CD4-positive, alpha-beta T cell (primary cell): ENCODE data around the gene YJEFN3. TPM values are rescaled to one million over a fixed set of nuclear protein-coding genes. Genes with fewer than 3 reads are reported as not detected.

ENCODE experiments used
- ATAC-seq: fragments of 200-7000 bp; cut with Tn5 transposase; one replicate; pipeline ENCODE4 v1.10.0; 2022; ENCODE audit warnings: mild to moderate bottlenecking; ENCODE audit not compliant: poor library complexity
- CTCF ChIA-PET: fragments of 350-600 bp; sonication (Branson Sonifier 250); formaldehyde crosslinking; loops from one replicate; lab custom pipeline; 2021; ENCODE audit warnings: antibody characterized with exemption, inconsistent platforms; lab: Charles Lee
- POLR2A ChIA-PET: fragments of 350-600 bp; sonication (Branson Sonifier 250); formaldehyde crosslinking; loops from one replicate; lab custom pipeline; 2021; ENCODE audit warnings: antibody characterized with exemption, inconsistent platforms; lab: Charles Lee
- DNase-seq, 14 experiments: peaks; one replicate each; pipeline ENCODE4 v3.0.0-alpha.2; 2013 to 2020; ENCODE audit warnings: mixed read lengths in 2 of 14
- H3K27ac ChIP-seq, 2 donors: one replicate each; pipeline versions ENCODE4 v1.5.1 to v1.7.0; 2013; ENCODE audit warnings: low read length in 2 of 2, low read depth in 1 of 2, mild to moderate bottlenecking in 1 of 2
- H3K27me3 ChIP-seq, 2 experiments: 1 replicate in 1 of 2; 2 replicates in 1 of 2; pipeline versions ENCODE4 v1.6.1 to v1.7.0; 2013; ENCODE audit warnings: low read length in 2 of 2, control low read depth in 1 of 2, mild to moderate bottlenecking in 1 of 2, moderate library complexity in 1 of 2; ENCODE audit not compliant: insufficient read depth in 2 of 2, control insufficient read depth in 1 of 2
- H3K36me3 ChIP-seq: one replicate; pipeline ENCODE4 v1.6.1; 2013; ENCODE audit warnings: low read length, control low read depth; ENCODE audit not compliant: insufficient read depth
- H3K4me1 ChIP-seq: one replicate; pipeline ENCODE4 v1.6.1; 2013; ENCODE audit warnings: low read length, control low read depth; ENCODE audit not compliant: insufficient read depth
- H3K4me3 ChIP-seq: one replicate; pipeline ENCODE4 v1.5.1; 2013; ENCODE audit warnings: mild to moderate bottlenecking, low read length, moderate library complexity
- H3K9me3 ChIP-seq, 2 experiments: 1 replicate in 1 of 2; 2 replicates in 1 of 2; pipeline versions ENCODE4 v1.6.1 to v1.7.0; 2013; ENCODE audit warnings: low read length in 2 of 2, mild to moderate bottlenecking in 2 of 2, control low read depth in 1 of 2, moderate library complexity in 1 of 2; ENCODE audit not compliant: control insufficient read depth in 1 of 2, insufficient read depth in 1 of 2
- H3K27ac Mint-ChIP-seq: one replicate; pipeline ENCODE4 v1.8.0; 2020; ENCODE audit warnings: mixed read lengths
- H3K27me3 Mint-ChIP-seq: one replicate; pipeline ENCODE4 v1.8.0; 2021; ENCODE audit warnings: mixed read lengths
- H3K36me3 Mint-ChIP-seq: one replicate; pipeline ENCODE4 v1.8.0; 2021; ENCODE audit warnings: low read depth, mixed read lengths
- H3K4me1 Mint-ChIP-seq: one replicate; pipeline ENCODE4 v1.8.0; 2021; ENCODE audit warnings: low read depth, mixed read lengths
- H3K4me3 Mint-ChIP-seq: one replicate; pipeline ENCODE4 v1.8.0; 2020; ENCODE audit warnings: mild to moderate bottlenecking, mixed read lengths
- H3K9me3 Mint-ChIP-seq: one replicate; pipeline ENCODE4 v1.8.0; 2020; ENCODE audit warnings: mixed read lengths
- CTCF ChIP-seq: fragments of 200-600 bp; IDR thresholded peaks from one replicate; pipeline ENCODE4 v1.8.0; 2022; ENCODE audit warnings: antibody characterized with exemption, mild to moderate bottlenecking
- intact Hi-C, 2 experiments: fragments of 100-400 bp; cut with DNase I in 1 of 2; cut with micrococcal nuclease in 1 of 2; formaldehyde crosslinking; loops; one replicate each; pipeline versions ENCODE4 v1.15.1 to v1.9.0; 2023 to 2025; cut with DNase I, micrococcal nuclease
- total RNA-seq, 174 experiments: library from RNA in 2 of 174; stranded (reverse) in 2 of 174; gene quantifications; one replicate each; pipeline ENCODE4 v1.2.3 and lab custom pipeline; 2021 to 2026

Gene YJEFN3
- total RNA-seq, 2 experiments from 2014 or later: 3.7 to 4.4 TPM

- ATAC-seq (peak; percentile 89), DNase-seq (peak; percentile 78 to 99 (median 87))
- ChIA-PET CTCF (interaction anchor here (0.9 to 3.6 kb wide), 17 partner anchors 10 to 303 kb away, joined by 3 to 34 read pairs (median 6); partner anchors contain the start of genes GATAD2A and NR2C2AP), POLR2A (interaction anchor here (0.6 to 7.0 kb wide), 17 partner anchors 14 to 297 kb away, joined by 3 to 81 read pairs (median 5); partner anchors contain the start of genes BORCS8, GATAD2A, NDUFA13 and RFXANK)
- Mint-ChIP-seq H3K4me3 (peak overlapping the region; percentile 32), H3K36me3 (peaks cover 30% of the 10 kb centered on the region), H3K27ac (peak overlapping the region; percentile 99), H3K4me1 (peaks cover 55% of the 10 kb centered on the region), H3K9me3 (no peaks in the 10 kb centered on the region), H3K27me3 (no peaks in the 10 kb centered on the region)
- H3K4me3 ChIP-seq: peak overlapping the region; percentile 11
- intact Hi-C loops: loop anchor here (1.0 to 2.0 kb wide), 4 partner anchors 28 to 104 kb away; partner anchors contain the start of gene GATAD2A (in 2 of the 2)
- H3K27ac ChIP-seq: peak overlapping the region; percentile 86 to 96
- H3K27me3 ChIP-seq: no peaks in the 10 kb centered on the region
- no peak for TF ChIP-seq CTCF
- H3K9me3 ChIP-seq: no peaks in the 10 kb centered on the region
- H3K4me1 ChIP-seq: peaks cover 64% of the 10 kb centered on the region
- peaks cover 47% of the 10 kb centered on the region for H3K36me3 ChIP-seq
Observed at GRCh38 chr19:19488875-19489690, 39.6 kb upstream of the YJEFN3 start.

- Histone ChIP-seq H3K27me3 (no peaks in the 10 kb centered on the region), H3K4me3 (no peak overlapping the region), H3K36me3 (peaks cover 52% of the 10 kb centered on the region), H3K27ac (peak overlapping the region; percentile 86 to 96), H3K4me1 (peaks cover 61% of the 10 kb centered on the region), H3K9me3 (no peaks in the 10 kb centered on the region)
- intact Hi-C loops: loop anchor here (1.0 to 5.0 kb wide), 11 partner anchors 29 to 344 kb away; partner anchors contain the start of genes GATAD2A (in 2 of the 2), MAU2 (in 1 of the 2) and SUGP1 (in 1 of the 2)
- peaks cover 55% of the 10 kb centered on the region for H3K4me1 Mint-ChIP-seq
- H3K4me3 Mint-ChIP-seq: peak overlapping the region; percentile 32
- DNase-seq: peak in 3 of 14 experiments; percentile 18 to 61 (median 20)
- peak; percentile 12 for ATAC-seq
- POLR2A ChIA-PET: interaction anchor here (0.9 to 7.0 kb wide), 14 partner anchors 24 to 298 kb away, joined by 3 to 81 read pairs (median 6); partner anchors contain the start of genes BORCS8, GATAD2A, NDUFA13 and RFXANK
- H3K36me3 Mint-ChIP-seq: peaks cover 37% of the 10 kb centered on the region
- CTCF ChIA-PET: interaction anchor here (0.6 to 3.6 kb wide), 30 partner anchors 11 to 1267 kb away, joined by 3 to 34 read pairs (median 4); partner anchors contain the start of genes GATAD2A and NR2C2AP
- no peaks in the 10 kb centered on the region for H3K27me3 Mint-ChIP-seq
- no peaks in the 10 kb centered on the region for H3K9me3 Mint-ChIP-seq
- H3K27ac Mint-ChIP-seq: peak overlapping the region; percentile 99
- TF ChIP-seq CTCF: no peak
Observed at GRCh38 chr19:19489804-19490204, 38.9 kb upstream of the YJEFN3 start.
